Stomach (tissue), 9 donors: ENCODE measurements around the gene MANBA. TPM values are rescaled to one million over a fixed set of nuclear protein-coding genes. Genes with fewer than 3 reads are reported as not detected.
A peak's percentile ranks its signal among the peaks of the same experiment; 100 is the strongest.

Experiments used
- DNase-seq, 2 donors: peaks; one replicate each; pipeline versions ENCODE4 v3.0.0 to v3.0.0-alpha.2; 2013 to 2019
- H3K27ac ChIP-seq, 5 donors: fragments of 200-600 bp in 4 of 5; sonication (generic) in 4 of 5; one replicate each; pipeline ENCODE4 v1.5.1; 2013 to 2019; ENCODE audit warnings: mild to moderate bottlenecking in 1 of 5, moderate library complexity in 1 of 5
- H3K27me3 ChIP-seq, 3 donors: fragments of 200-600 bp; sonication (generic); one replicate each; pipeline ENCODE4 v1.5.1; 2017 to 2019; ENCODE audit warnings: mixed run types in 1 of 3
- H3K36me3 ChIP-seq, 4 donors: fragments of 200-600 bp; sonication (generic); 1 replicate in 3 of 4; 2 replicates in 1 of 4; pipeline ENCODE4 v1.5.1; 2016 to 2019
- H3K4me1 ChIP-seq, 4 donors: fragments of 200-600 bp; sonication (generic); one replicate each; pipeline ENCODE4 v1.5.1; 2016 to 2019
- H3K4me3 ChIP-seq, 4 donors: fragments of 200-600 bp; sonication (generic) in 3 of 4; one replicate each; pipeline ENCODE4 v1.5.1; 2016 to 2019; ENCODE audit warnings: mild to moderate bottlenecking in 1 of 4
- H3K9me3 ChIP-seq, 4 donors: fragments of 200-600 bp; sonication (generic); one replicate each; pipeline ENCODE4 v1.5.1; 2016 to 2019
- CTCF ChIP-seq, 7 experiments: fragments of 450-650 bp in 4 of 7; fragments of 200-600 bp in 3 of 7; sonication (generic) in 3 of 7; IDR thresholded peaks; one replicate each; pipeline ENCODE4 v1.5.1; 2016 to 2019; ENCODE audit warnings: antibody characterized with exemption in 7 of 7, control low read depth in 2 of 7, mild to moderate bottlenecking in 1 of 7
- EP300 ChIP-seq: sonication (generic); formaldehyde crosslinking; IDR thresholded peaks from one replicate; pipeline ENCODE4 v1.6.1; 2017; ENCODE audit warnings: antibody characterized with exemption
- POLR2A ChIP-seq, 4 donors: fragments of 450-650 bp; IDR thresholded peaks; one replicate each; pipeline ENCODE4 v1.6.1; 2016; ENCODE audit warnings: antibody characterized with exemption in 4 of 4, control low read depth in 2 of 4, mild to moderate bottlenecking in 1 of 4, moderate library complexity in 1 of 4
- POLR2AphosphoS5 ChIP-seq, 3 donors: sonication (generic); formaldehyde crosslinking; IDR thresholded peaks; one replicate each; pipeline ENCODE4 v1.6.1; 2016; ENCODE audit warnings: antibody characterized with exemption in 3 of 3
- WGBS, 5 donors: extraction: QIAGEN DNeasy Blood & Tissue Kit in 3 of 5; methylation state at CpG; one replicate each; pipeline versions ENCODE4 v1.1.5 to v1.1.7; 2013 to 2018; 5-methylcytosine and 5-hydroxymethylcytosine counted together
- intact Hi-C: fragments of 100-400 bp; cut with DNase I; formaldehyde crosslinking; loops from one replicate; pipeline ENCODE4 v1.15.1; 2023; ENCODE audit warnings: low total_unique reads
- polyA plus RNA-seq, 3 donors: library from polyadenylated mRNA; stranded (reverse); fragments of 200-250 nt; gene quantifications; one replicate each; pipeline ENCODE4 v1.2.3, GENCODE V29; 2013
- total RNA-seq, 5 donors: library from RNA; depleted of rRNA; stranded (reverse); fragments of >200 nt; gene quantifications; one replicate each; pipeline versions ENCODE4 v1.1.0 to v1.2.3, GENCODE V29; 2014 to 2016
- donor health status: healthy with polysubstance abuse.
- donor health status: Bipolar disorder and iron deficiency.
- donor health status: healthy.

Gene MANBA
- total and polyA plus RNA-seq, 8 donors, result 8.4 to 69.4 (median 24.0) TPM

- Histone ChIP-seq H3K27ac (peak overlapping the region in 1 of 5 donors; percentile 34), H3K27me3 (no peaks in the 10 kb centered on the region), H3K4me3 (no peak overlapping the region), H3K36me3 (peaks cover 0 to 40% (median 27%) of the 10 kb centered on the region in 4 donors), H3K9me3 (no peaks in the 10 kb centered on the region), H3K4me1 (peaks cover 0 to 8% (median 2%) of the 10 kb centered on the region in 4 donors)
- DNase-seq, result no peak
- intact Hi-C loops, result no loop called here
- 80 to 92% (median 88%) methylated on average over 4 of the region's 4 CpGs for WGBS, 5 donors
- TF ChIP-seq EP300, result no peak
- TF ChIP-seq CTCF (IDR thresholded peaks at IDR 0.05), result no peak
- no peak for TF ChIP-seq POLR2AphosphoS5 (IDR thresholded peaks at IDR 0.05)
- TF ChIP-seq POLR2A (IDR thresholded peaks at IDR 0.05), result no peak
These were observed 67.4 kb downstream of the MANBA start for GRCh38 chr4:102693262-102693850.

GRCh38 chr4:102692474-102692873 lies 68.3 kb downstream of the MANBA start:
- Histone ChIP-seq H3K9me3 (no peaks in the 10 kb centered on the region), H3K36me3 (peaks cover 0 to 42% (median 30%) of the 10 kb centered on the region in 4 donors), H3K4me3 (no peak overlapping the region), H3K4me1 (peaks cover 0 to 17% (median 2%) of the 10 kb centered on the region in 4 donors), H3K27ac (peak overlapping the region in 2 of 5 donors; percentile 24 to 34), H3K27me3 (no peaks in the 10 kb centered on the region)
- 57 to 83% (median 75%) methylated on average over 3 of the region's 3 CpGs for WGBS, 5 donors
- TF ChIP-seq CTCF (IDR thresholded peaks at IDR 0.05) (no peak), POLR2AphosphoS5 (IDR thresholded peaks at IDR 0.05) (no peak), POLR2A (IDR thresholded peaks at IDR 0.05) (no peak), EP300 (no peak)
- intact Hi-C loops, result no loop called here
- DNase-seq, result no peak

- WGBS, 5 donors, result 81 to 93% (median 90%) methylated on average over 7 of the region's 7 CpGs
- Histone ChIP-seq H3K9me3 (no peaks in the 10 kb centered on the region), H3K27me3 (no peaks in the 10 kb centered on the region), H3K4me3 (no peak overlapping the region), H3K36me3 (peaks cover 0 to 36% (median 28%) of the 10 kb centered on the region in 4 donors), H3K27ac (peak overlapping the region in 2 of 5 donors; percentile 29 to 35), H3K4me1 (peaks cover 0 to 14% (median 0%) of the 10 kb centered on the region in 4 donors)
- no peak for DNase-seq
- intact Hi-C loops, result no loop called here
- TF ChIP-seq EP300, result no peak
- no peak for TF ChIP-seq CTCF (IDR thresholded peaks at IDR 0.05)
- TF ChIP-seq POLR2AphosphoS5 (IDR thresholded peaks at IDR 0.05), result no peak
- TF ChIP-seq POLR2A (IDR thresholded peaks at IDR 0.05), result no peak
These were observed 72.8 kb downstream of the MANBA start for GRCh38 chr4:102687982-102688433.

- WGBS, 5 donors, result 71 to 83% (median 76%) methylated on average over 4 of the region's 4 CpGs
- intact Hi-C loops, result no loop called here
- Histone ChIP-seq H3K4me1 (peaks cover 0 to 14% (median 0%) of the 10 kb centered on the region in 4 donors), H3K27me3 (no peaks in the 10 kb centered on the region), H3K9me3 (no peaks in the 10 kb centered on the region), H3K4me3 (no peak overlapping the region), H3K36me3 (peaks cover 0 to 41% (median 31%) of the 10 kb centered on the region in 4 donors), H3K27ac (peak overlapping the region in 2 of 5 donors; percentile 29 to 35)
- TF ChIP-seq POLR2A (IDR thresholded peaks at IDR 0.05), result no peak
- no peak for TF ChIP-seq POLR2AphosphoS5 (IDR thresholded peaks at IDR 0.05)
- TF ChIP-seq EP300, result no peak
- DNase-seq, result peak in 1 of 2 donors; percentile 33
These were observed 73.3 kb downstream of the MANBA start for GRCh38 chr4:102687373-102687981.
